DND-41 (cell line): ENCODE measurements around the gene PRR35.

Experiments used
- ATAC-seq: fragments of 200-7000 bp; cut with Tn5 transposase; 3 replicates; pipeline ENCODE4 v1.9.1; 2021; ENCODE audit warnings: low read depth; ENCODE audit not compliant: insufficient read depth
- DNase-seq: peaks from one replicate; pipeline ENCODE4 v3.0.0-alpha.2; 2020
- H2AFZ ChIP-seq: 2 replicates; pipeline ENCODE4 v1.6.0; 2012; ENCODE audit warnings: low read depth, low read length
- H3K27ac ChIP-seq: 2 replicates; pipeline ENCODE4 v1.5.1; 2012; ENCODE audit warnings: low read length, inconsistent platforms
- H3K27me3 ChIP-seq: fragments of 200-600 bp; sonication (generic); 2 replicates; pipeline ENCODE4 v1.6.0; 2012; ENCODE audit warnings: low read length, mild to moderate bottlenecking, inconsistent platforms; ENCODE audit not compliant: insufficient read depth, poor library complexity
- H3K36me3 ChIP-seq: 2 replicates; pipeline ENCODE4 v1.5.1; 2012; ENCODE audit warnings: low read length, inconsistent platforms; ENCODE audit not compliant: insufficient read depth
- H3K4me1 ChIP-seq: 2 replicates; pipeline ENCODE4 v1.5.1; 2012; ENCODE audit warnings: mild to moderate bottlenecking, low read length; ENCODE audit not compliant: insufficient read depth
- H3K4me2 ChIP-seq: 2 replicates; pipeline ENCODE4 v1.6.0; 2012; ENCODE audit warnings: mild to moderate bottlenecking, moderate library complexity, low read length, inconsistent platforms; ENCODE audit not compliant: insufficient read depth
- H3K4me3 ChIP-seq, 2 experiments: fragments of 200-600 bp in 1 of 2; shearing (Covaris generic) in 1 of 2; 2 replicates each; pipeline ENCODE4 v1.5.1; 2012 to 2016; ENCODE audit warnings: inconsistent platforms in 2 of 2, low read length in 2 of 2, mild to moderate bottlenecking in 2 of 2, low read depth in 1 of 2, moderate library complexity in 1 of 2
- H3K79me2 ChIP-seq: 2 replicates; pipeline ENCODE4 v1.6.0; 2012; ENCODE audit warnings: low read length, inconsistent platforms; ENCODE audit not compliant: insufficient read depth
- H3K9ac ChIP-seq: 2 replicates; pipeline ENCODE4 v1.6.0; 2012; ENCODE audit warnings: low read depth, mild to moderate bottlenecking, inconsistent platforms, low read length, moderate library complexity
- H3K9me3 ChIP-seq: 2 replicates; pipeline ENCODE4 v1.5.1; 2012; ENCODE audit warnings: low read length, moderate library complexity, mild to moderate bottlenecking, inconsistent platforms; ENCODE audit not compliant: insufficient read depth, severe bottlenecking
- H4K20me1 ChIP-seq: 2 replicates; pipeline ENCODE4 v1.6.0; 2012; ENCODE audit warnings: low read length; ENCODE audit not compliant: insufficient read depth
- CTCF ChIP-seq: IDR thresholded peaks from 2 replicates; pipeline ENCODE4 v1.5.1; 2012; ENCODE audit warnings: borderline replicate concordance, low read length, moderate library complexity, mild to moderate bottlenecking; ENCODE audit not compliant: poor library complexity, severe bottlenecking; ENCODE audit errors: extremely low read depth
- EZH2 ChIP-seq: IDR thresholded peaks from 3 replicates; pipeline ENCODE4 v1.6.1; 2012; ENCODE audit warnings: borderline replicate concordance, low read depth, mild to moderate bottlenecking, moderate library complexity, low read length, inconsistent platforms; ENCODE audit not compliant: severe bottlenecking

Gene PRR35

DNA sequence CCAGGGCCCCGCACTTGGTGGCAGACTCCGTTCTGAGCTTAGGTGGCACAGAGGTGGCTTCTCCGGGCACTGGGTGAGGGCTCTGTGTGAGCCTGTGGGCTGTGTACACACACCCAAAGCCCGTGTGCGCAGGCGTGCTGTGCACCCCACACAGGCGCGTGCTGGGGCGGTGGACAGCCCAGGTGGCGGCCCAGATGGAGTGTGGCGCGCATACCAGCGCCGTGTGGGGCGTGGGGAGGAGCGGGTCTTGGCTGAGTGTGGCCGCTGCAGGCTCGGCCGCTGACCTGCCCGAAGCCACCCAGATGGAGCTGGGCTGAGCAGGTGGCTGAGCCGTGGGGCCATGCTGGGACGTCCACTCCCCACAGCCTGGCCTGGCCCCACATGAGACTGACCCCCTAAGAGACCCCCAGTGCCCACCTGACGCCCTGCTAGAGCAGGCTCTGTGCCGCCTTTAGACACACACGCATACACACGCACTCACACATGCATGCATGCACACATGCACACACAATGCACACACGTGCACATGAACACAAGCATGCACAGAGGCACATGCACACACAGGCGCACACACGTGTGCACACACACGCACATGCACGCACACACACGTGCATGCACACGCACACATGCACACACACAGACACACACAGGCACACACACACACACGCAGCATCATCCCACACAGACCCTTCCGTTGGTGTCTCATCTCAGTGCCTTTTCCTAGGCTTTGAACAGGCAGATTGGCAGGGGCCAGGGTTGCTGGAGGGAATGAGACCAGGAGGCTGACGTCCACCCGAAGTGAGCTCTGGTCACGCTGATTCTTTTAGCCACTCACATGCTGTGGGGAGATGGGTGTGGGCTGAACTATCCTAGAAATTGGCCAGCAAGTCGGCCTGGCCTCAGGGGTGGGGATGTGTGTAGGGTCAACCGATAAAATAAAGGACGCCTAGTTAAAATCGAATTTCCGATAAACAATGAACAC lies 2.1 kb downstream of the PRR35 start:
- Histone ChIP-seq H3K27ac (no peak overlapping the region), H3K4me1 (peaks cover 16% of the 10 kb centered on the region), H3K9ac (no peak overlapping the region), H4K20me1 (no peaks in the 10 kb centered on the region), H3K79me2 (no peaks in the 10 kb centered on the region), H3K27me3 (no peaks in the 10 kb centered on the region), H2AFZ (no peak overlapping the region), H3K9me3 (no peaks in the 10 kb centered on the region), H3K4me3 (no peak overlapping the region), H3K36me3 (no peaks in the 10 kb centered on the region), H3K4me2 (no peak overlapping the region)
- no peak for ATAC-seq
- TF ChIP-seq EZH2 (no peak), CTCF (no peak)
- no peak for DNase-seq

- Histone ChIP-seq H3K79me2 (no peaks in the 10 kb centered on the region), H3K9me3 (no peaks in the 10 kb centered on the region), H4K20me1 (no peaks in the 10 kb centered on the region), H3K27me3 (no peaks in the 10 kb centered on the region), H3K9ac (no peak overlapping the region), H3K4me2 (no peak overlapping the region), H3K27ac (no peak overlapping the region), H3K4me3 (no peak overlapping the region), H3K4me1 (peaks cover 19% of the 10 kb centered on the region), H2AFZ (no peak overlapping the region), H3K36me3 (no peaks in the 10 kb centered on the region)
- TF ChIP-seq CTCF (no peak), EZH2 (no peak)
- ATAC-seq (no peak), DNase-seq (no peak)
These were observed 3.0 kb downstream of the PRR35 start for GRCh38 chr16:563072-563644.

DNA sequence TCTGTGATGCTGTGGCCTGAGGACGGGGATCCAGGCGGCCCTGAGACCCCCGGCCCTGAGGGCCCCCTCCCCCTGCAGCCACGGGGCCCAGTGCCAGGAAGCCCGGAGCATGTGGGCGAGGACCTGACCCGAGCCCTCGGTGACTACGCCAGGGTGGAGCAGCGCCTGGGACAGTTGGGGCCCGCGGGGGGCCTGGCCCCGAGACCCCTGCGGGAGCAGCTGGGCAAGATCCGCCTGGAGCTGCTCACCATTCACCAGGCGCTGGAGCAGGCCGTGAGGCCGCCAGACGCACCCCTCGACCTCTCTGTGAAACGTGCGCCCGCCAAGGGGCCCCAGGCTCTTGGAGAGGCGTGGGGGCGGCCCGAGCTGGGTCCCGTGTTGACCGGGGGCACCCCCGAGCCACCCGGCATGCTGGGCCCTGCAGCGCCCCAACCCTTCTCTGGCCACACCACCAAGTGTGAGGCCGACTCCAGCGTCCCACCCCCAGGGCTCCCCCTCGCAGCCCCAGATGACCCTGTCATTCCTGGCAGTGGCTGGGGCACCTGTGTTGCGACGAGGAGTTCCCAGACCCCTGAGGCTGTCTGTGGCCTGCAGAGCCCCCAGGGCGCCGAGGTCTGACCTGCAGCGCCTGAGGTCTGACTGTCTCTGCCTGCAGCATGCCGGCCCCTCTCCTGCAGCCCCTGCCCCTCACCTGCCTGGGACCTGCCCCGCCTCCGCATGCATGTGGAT lies 4.7 kb downstream of the PRR35 start:
- Histone ChIP-seq H3K9me3 (no peaks in the 10 kb centered on the region), H3K4me1 (peaks cover 33% of the 10 kb centered on the region), H3K79me2 (peaks cover 10% of the 10 kb centered on the region), H3K27ac (no peak overlapping the region), H3K27me3 (no peaks in the 10 kb centered on the region), H3K36me3 (no peaks in the 10 kb centered on the region), H3K9ac (no peak overlapping the region), H4K20me1 (no peaks in the 10 kb centered on the region), H2AFZ (no peak overlapping the region), H3K4me3 (no peak overlapping the region), H3K4me2 (no peak overlapping the region)
- no peak for ATAC-seq
- DNase-seq, result no peak
- TF ChIP-seq CTCF, result no peak
- no peak for TF ChIP-seq EZH2
